SU-DHL-6 (cell line): Measurements from ENCODE around the gene PKN1.

Source experiments
- H2AFZ ChIP-seq: fragments of 200-600 bp; sonication (generic); 2 replicates; pipeline ENCODE4 v1.6.1; 2014; ENCODE audit warnings: low read depth, mild to moderate bottlenecking, moderate library complexity, mixed read lengths, antibody characterized with exemption, low read length; ENCODE audit not compliant: severe bottlenecking
- H3F3A ChIP-seq: fragments of 200-600 bp; shearing (Covaris generic); 2 replicates; pipeline ENCODE4 v1.6.0; 2016; ENCODE audit warnings: antibody characterized with exemption, mild to moderate bottlenecking; ENCODE audit not compliant: insufficient read depth
- H3K27ac ChIP-seq: fragments of 200-600 bp; sonication (generic); 2 replicates; pipeline ENCODE4 v1.5.1; 2016; ENCODE audit warnings: low read depth, mild to moderate bottlenecking, low read length, moderate library complexity, mixed read lengths
- H3K27me3 ChIP-seq: fragments of 200-600 bp; sonication (generic), shearing (Covaris generic); 2 replicates; pipeline ENCODE4 v1.6.0; 2014; ENCODE audit warnings: mild to moderate bottlenecking, low read length
- H3K36me3 ChIP-seq: fragments of 200-600 bp; sonication (generic); 2 replicates; pipeline ENCODE4 v1.6.1; 2014; ENCODE audit warnings: mild to moderate bottlenecking, low read length, mixed read lengths
- H3K4me2 ChIP-seq: fragments of 300-600, 200-600 bp; shearing (Covaris generic), sonication (generic); 2 replicates; pipeline ENCODE4 v1.6.0; 2014; ENCODE audit warnings: low read length, low read depth, mild to moderate bottlenecking; ENCODE audit not compliant: poor library complexity, severe bottlenecking
- H3K4me3 ChIP-seq: fragments of 200-600 bp; sonication (generic); 2 replicates; pipeline ENCODE4 v1.5.1; 2014; ENCODE audit warnings: antibody characterized with exemption, low read length, mild to moderate bottlenecking, mixed read lengths; ENCODE audit not compliant: insufficient read depth, poor library complexity, severe bottlenecking
- H3K79me2 ChIP-seq: fragments of 200-600 bp; sonication (generic); 2 replicates; pipeline ENCODE4 v1.6.1; 2014; ENCODE audit warnings: mild to moderate bottlenecking, low read length, moderate library complexity; ENCODE audit not compliant: insufficient read depth
- H3K9ac ChIP-seq: fragments of 200-600 bp; sonication (generic); 2 replicates; pipeline ENCODE4 v1.7.0; 2014; ENCODE audit warnings: mild to moderate bottlenecking, low read length
- H3K9me2 ChIP-seq: fragments of 200-600 bp; sonication (generic); replicated peaks from 2 replicates; pipeline ENCODE4 v1.6.1; 2014; ENCODE audit warnings: low read length; ENCODE audit not compliant: insufficient read depth
- H3K9me3 ChIP-seq: fragments of 200-600 bp; sonication (generic); 2 replicates; pipeline ENCODE4 v1.6.1; 2014; ENCODE audit warnings: low read length, mixed read lengths; ENCODE audit not compliant: insufficient read depth
- H4K20me1 ChIP-seq: fragments of 200-600 bp; sonication (generic); 2 replicates; pipeline ENCODE4 v1.6.1; 2014; ENCODE audit warnings: low read depth, mild to moderate bottlenecking, antibody characterized with exemption, low read length, moderate library complexity, mixed read lengths
- CTCF ChIP-seq: fragments of 200-600 bp; sonication (generic); IDR thresholded peaks from one replicate; pipeline ENCODE4 v1.5.1; 2017; ENCODE audit warnings: antibody characterized with exemption, mild to moderate bottlenecking, low read length, moderate library complexity; ENCODE audit not compliant: insufficient read depth, poor library complexity, severe bottlenecking
- EZH2phosphoT487 ChIP-seq: fragments of 200-600 bp; sonication (generic), shearing (Covaris generic); conservative IDR thresholded peaks from 2 replicates; pipeline ENCODE4 v1.6.1; 2018; ENCODE audit warnings: mild to moderate bottlenecking, antibody characterized with exemption, low read length, moderate library complexity, mixed read lengths

PKN1 gene

GRCh38 chr19:14404312-14404711 lies 28.8 kb upstream of the PKN1 start:
- H3K4me3 ChIP-seq = no peak overlapping the region
- no peaks in the 10 kb centered on the region; the same call in 1 of the 2 replicates for H4K20me1 ChIP-seq
- H3K27me3 ChIP-seq = no peaks in the 10 kb centered on the region
- no peak overlapping the region for H3K4me2 ChIP-seq
- no peak overlapping the region for H3K9ac ChIP-seq
- no peak overlapping the region for H2AFZ ChIP-seq
- no peaks in the 10 kb centered on the region for H3K9me2 ChIP-seq
- H3K36me3 ChIP-seq = 0 out of 2 replicates have a peak, but pooled peaks cover 3% of the 10 kb centered on the region
- TF ChIP-seq EZH2phosphoT487 = no peak
- no peak for TF ChIP-seq CTCF
- no peak overlapping the region for H3K27ac ChIP-seq
- H3F3A ChIP-seq = peaks cover 12% of the 10 kb centered on the region; the same call in 1 of the 2 replicates
- H3K79me2 ChIP-seq = no peaks in the 10 kb centered on the region
- H3K9me3 ChIP-seq = no peaks in the 10 kb centered on the region

GRCh38 chr19:14405380-14405757 lies 27.7 kb upstream of the PKN1 start:
- Histone ChIP-seq H3F3A (peaks cover 12% of the 10 kb centered on the region; the same call in 1 of the 2 replicates), H3K79me2 (no peaks in the 10 kb centered on the region), H3K9me3 (no peaks in the 10 kb centered on the region), H4K20me1 (no peaks in the 10 kb centered on the region; the same call in 1 of the 2 replicates), H3K4me2 (no peak overlapping the region), H3K27me3 (no peaks in the 10 kb centered on the region), H3K36me3 (0 out of 2 replicates have a peak, but pooled peaks cover 3% of the 10 kb centered on the region), H3K9ac (no peak overlapping the region), H3K4me3 (no peak overlapping the region), H3K9me2 (no peaks in the 10 kb centered on the region), H3K27ac (no peak overlapping the region), H2AFZ (no peak overlapping the region)
- TF ChIP-seq CTCF (no peak), EZH2phosphoT487 (no peak)

GRCh38 chr19:14405758-14406644 lies 27.1 kb upstream of the PKN1 start:
- H3K4me2 ChIP-seq = no peak overlapping the region
- TF ChIP-seq EZH2phosphoT487 (no peak), CTCF (no peak)
- no peaks in the 10 kb centered on the region for H3K9me3 ChIP-seq

More at GRCh38 chr19:14405758-14406644, 27.1 kb upstream of the PKN1 start:
- no peak overlapping the region for H3K9ac ChIP-seq
- 0 out of 2 replicates have a peak, but pooled peaks cover 3% of the 10 kb centered on the region for H3K36me3 ChIP-seq
- H3K9me2 ChIP-seq = no peaks in the 10 kb centered on the region
- no peak overlapping the region for H3K27ac ChIP-seq
- peaks cover 12% of the 10 kb centered on the region; the same call in 1 of the 2 replicates for H3F3A ChIP-seq
- H3K79me2 ChIP-seq = peaks cover 4% of the 10 kb centered on the region; the same call in 1 of the 2 replicates
- H3K4me3 ChIP-seq = no peak overlapping the region
- no peak overlapping the region for H2AFZ ChIP-seq
- no peaks in the 10 kb centered on the region for H3K27me3 ChIP-seq
- H4K20me1 ChIP-seq = no peaks in the 10 kb centered on the region; the same call in 1 of the 2 replicates
